ENCODE results near the gene SYNE4. TPM values are rescaled to one million over a fixed set of nuclear protein-coding genes. Genes with fewer than 3 reads are reported as not detected.

Gene SYNE4
- polyA plus RNA-seq, 1 of the 3 experiments (the other 2 are of a cell fraction): 0.48 TPM

DNA sequence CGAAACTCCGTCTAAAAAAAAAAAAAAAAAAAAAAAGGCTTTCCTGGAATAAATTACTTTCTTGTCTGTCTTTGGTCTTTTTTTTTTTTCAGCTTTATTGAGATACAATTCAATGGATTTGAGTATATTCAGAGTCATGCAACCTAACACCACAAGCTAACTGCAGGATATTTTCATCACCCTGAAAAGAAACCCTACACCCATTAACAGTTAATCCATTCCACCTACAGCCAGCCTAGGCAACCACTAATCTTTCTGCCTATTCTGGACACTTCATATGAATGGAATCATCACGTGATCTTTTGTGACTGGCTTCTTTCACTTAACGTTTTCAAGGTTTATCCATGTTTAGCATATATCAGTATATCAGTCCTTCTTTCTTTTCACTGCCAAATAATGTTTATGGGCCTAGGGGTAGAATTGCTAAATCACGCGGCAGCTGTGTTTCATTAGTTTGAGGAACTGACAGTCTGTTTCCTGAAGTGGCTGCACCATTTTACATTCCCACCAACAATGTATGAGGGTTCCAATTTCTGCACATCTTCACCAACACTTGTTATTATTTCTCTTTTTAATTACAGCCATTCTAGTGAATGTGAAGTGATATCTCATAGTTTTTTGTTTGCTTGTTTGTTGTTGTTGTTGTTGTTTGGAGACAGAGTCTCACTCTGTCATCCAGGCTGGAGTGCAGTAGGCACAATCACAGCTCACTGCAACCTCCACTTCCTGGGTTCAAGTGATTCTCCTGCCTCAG lies 52.6 kb downstream of the SYNE4 start:
- Histone ChIP-seq H3K9ac (no peak overlapping the region), H3K4me2 (no peak overlapping the region), H3K9me2 (no peaks in the 10 kb centered on the region), H3F3A (replicated peaks; ENCODE audit: insufficient read depth) (no peaks in the 10 kb centered on the region), H3K36me3 (replicated peaks in 1 of 2; ENCODE audit: control insufficient read depth in 1 of 2, insufficient read depth in 2 of 2, low read length in 1 of 2) (no peaks in the 10 kb centered on the region), H3K4me1 (ENCODE audit: control insufficient read depth in 1 of 2, insufficient read depth in 2 of 2, low read depth in 1 of 2, low read length in 1 of 2) (no peaks in the 10 kb centered on the region), H3K27ac (ENCODE audit: low read depth in 2 of 2, low read length in 1 of 2) (no peak overlapping the region), H3K27me3 (ENCODE audit: insufficient read depth) (peaks cover 36% of the 10 kb centered on the region), H3K9me3 (no peaks in the 10 kb centered on the region), H3K4me3 (ENCODE audit: low read depth in 2 of 2, low read length in 1 of 2) (no peak overlapping the region), H4K20me1 (ENCODE audit: insufficient read depth) (no peaks in the 10 kb centered on the region), H2AFZ (ENCODE audit: low read depth) (no peak overlapping the region), H3K79me2 (ENCODE audit: insufficient read depth) (no peaks in the 10 kb centered on the region)
- no peak for DNase-seq
- TF ChIP-seq SIN3A (IDR thresholded peaks at IDR 0.05; ENCODE audit: borderline replicate concordance, low read depth, low read length) (no peak), YY1 (IDR thresholded peaks at IDR 0.05; ENCODE audit: low read depth) (no peak), SMC3 (IDR thresholded peaks at IDR 0.05; ENCODE audit: low read depth, low read length) (no peak), RAD21 (IDR thresholded peaks at IDR 0.05; ENCODE audit: low read length) (no peak), MEF2A (IDR thresholded peaks at IDR 0.05; ENCODE audit: borderline replicate concordance, low read depth) (no peak), FOXJ3 (CRISPR knock-in tag; IDR thresholded peaks at IDR 0.05) (no peak), FOSL2 (IDR thresholded peaks at IDR 0.05; ENCODE audit: borderline replicate concordance, low read depth) (no peak), EZH2phosphoT487 (IDR thresholded peaks at IDR 0.05; ENCODE audit: borderline replicate concordance, low read depth) (no peak), NFIC (IDR thresholded peaks at IDR 0.05; ENCODE audit: borderline replicate concordance) (no peak), JUND (IDR thresholded peaks at IDR 0.05) (no peak), GATA2 (CRISPR knock-in tag; IDR thresholded peaks at IDR 0.05) (no peak), TEAD4 (IDR thresholded peaks at IDR 0.05; ENCODE audit: borderline replicate concordance, insufficient read depth) (no peak), RFX5 (IDR thresholded peaks at IDR 0.05; ENCODE audit: low read length) (no peak), TCF12 (IDR thresholded peaks at IDR 0.05) (no peak)
- TF ChIP-seq, protein P1, sequence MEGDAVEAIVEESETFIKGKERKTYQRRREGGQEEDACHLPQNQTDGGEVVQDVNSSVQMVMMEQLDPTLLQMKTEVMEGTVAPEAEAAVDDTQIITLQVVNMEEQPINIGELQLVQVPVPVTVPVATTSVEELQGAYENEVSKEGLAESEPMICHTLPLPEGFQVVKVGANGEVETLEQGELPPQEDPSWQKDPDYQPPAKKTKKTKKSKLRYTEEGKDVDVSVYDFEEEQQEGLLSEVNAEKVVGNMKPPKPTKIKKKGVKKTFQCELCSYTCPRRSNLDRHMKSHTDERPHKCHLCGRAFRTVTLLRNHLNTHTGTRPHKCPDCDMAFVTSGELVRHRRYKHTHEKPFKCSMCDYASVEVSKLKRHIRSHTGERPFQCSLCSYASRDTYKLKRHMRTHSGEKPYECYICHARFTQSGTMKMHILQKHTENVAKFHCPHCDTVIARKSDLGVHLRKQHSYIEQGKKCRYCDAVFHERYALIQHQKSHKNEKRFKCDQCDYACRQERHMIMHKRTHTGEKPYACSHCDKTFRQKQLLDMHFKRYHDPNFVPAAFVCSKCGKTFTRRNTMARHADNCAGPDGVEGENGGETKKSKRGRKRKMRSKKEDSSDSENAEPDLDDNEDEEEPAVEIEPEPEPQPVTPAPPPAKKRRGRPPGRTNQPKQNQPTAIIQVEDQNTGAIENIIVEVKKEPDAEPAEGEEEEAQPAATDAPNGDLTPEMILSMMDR (IDR thresholded peaks at IDR 0.05): no peak
- TF ChIP-seq, protein P2, sequence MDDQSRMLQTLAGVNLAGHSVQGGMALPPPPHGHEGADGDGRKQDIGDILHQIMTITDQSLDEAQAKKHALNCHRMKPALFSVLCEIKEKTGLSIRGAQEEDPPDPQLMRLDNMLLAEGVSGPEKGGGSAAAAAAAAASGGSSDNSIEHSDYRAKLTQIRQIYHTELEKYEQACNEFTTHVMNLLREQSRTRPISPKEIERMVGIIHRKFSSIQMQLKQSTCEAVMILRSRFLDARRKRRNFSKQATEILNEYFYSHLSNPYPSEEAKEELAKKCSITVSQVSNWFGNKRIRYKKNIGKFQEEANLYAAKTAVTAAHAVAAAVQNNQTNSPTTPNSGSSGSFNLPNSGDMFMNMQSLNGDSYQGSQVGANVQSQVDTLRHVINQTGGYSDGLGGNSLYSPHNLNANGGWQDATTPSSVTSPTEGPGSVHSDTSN (IDR thresholded peaks at IDR 0.05): no peak
- 39% methylated on average over 6 of the region's 6 CpGs for WGBS (ENCODE audit: low lambda C conversion rate)
- CTCF ChIA-PET: interaction anchor here (0.8 to 1.1 kb wide), 2 partner anchors 20 to 72 kb away, joined by 3 read pairs; no protein-coding TSS in a partner anchor
- POLR2A ChIA-PET: no interaction called here

Small RNAs within 50 kb of the gene (small RNA-seq; reads per million reads assigned to genes)
- gene AF038458.1: 0 reads per million in 7 experiments

Other genes with a start within 250 kb of the SYNE4 start
- gene ARHGAP33, start 233.2 kb downstream of the SYNE4 start, polyA plus RNA-seq (2012; rRNA removed): 6.5 and 7.8 TPM in 2 replicates
- not detected in 2 replicates for gene PRODH2, start 196.0 kb downstream of the SYNE4 start, polyA plus RNA-seq (2012; rRNA removed)
- not detected in 2 replicates for gene NPHS1, start 156.3 kb downstream of the SYNE4 start, polyA plus RNA-seq (2012; rRNA removed)
- gene KIRREL2, start 151.9 kb downstream of the SYNE4 start, polyA plus RNA-seq (2012; rRNA removed): 0.21 and 0.37 TPM in 2 replicates
- 31.8 and 66.7 TPM in 2 replicates for gene APLP1, start 140.2 kb downstream of the SYNE4 start, polyA plus RNA-seq (2012; rRNA removed)
- 5.5 and 11.4 TPM in 2 replicates for gene NFKBID, start 108.3 kb downstream of the SYNE4 start, polyA plus RNA-seq (2012; rRNA removed)
- 0.59 and 0.76 TPM in 2 replicates for gene HCST, start 106.3 kb downstream of the SYNE4 start, polyA plus RNA-seq (2012; rRNA removed)
- not detected in 2 replicates for gene TYROBP, start 100.5 kb downstream of the SYNE4 start, polyA plus RNA-seq (2012; rRNA removed)
- 2.1 and 5.4 TPM in 2 replicates for gene LRFN3, start 72.4 kb downstream of the SYNE4 start, polyA plus RNA-seq (2012; rRNA removed)
- 22.5 and 25.3 TPM in 2 replicates for gene SDHAF1, start 13.6 kb downstream of the SYNE4 start, polyA plus RNA-seq (2012; rRNA removed)
- gene ALKBH6, start 5.4 kb upstream of the SYNE4 start, polyA plus RNA-seq (2012; rRNA removed): 29.9 and 30.7 TPM in 2 replicates
- gene CLIP3, start 24.1 kb upstream of the SYNE4 start, polyA plus RNA-seq (2012; rRNA removed): 7.1 and 13.1 TPM in 2 replicates
- 6.2 and 6.3 TPM in 2 replicates for gene THAP8, start 45.5 kb upstream of the SYNE4 start, polyA plus RNA-seq (2012; rRNA removed)
- 5.0 and 5.3 TPM in 2 replicates for gene WDR62, start 46.1 kb upstream of the SYNE4 start, polyA plus RNA-seq (2012; rRNA removed)
- gene OVOL3, start 102.3 kb upstream of the SYNE4 start, polyA plus RNA-seq (2012; rRNA removed): 0.18 TPM in 1 of 2 replicates, not detected in the other
- gene POLR2I, start 106.1 kb upstream of the SYNE4 start, polyA plus RNA-seq (2012; rRNA removed): 54.8 and 140 TPM in 2 replicates
- gene TBCB, start 106.7 kb upstream of the SYNE4 start, polyA plus RNA-seq (2012; rRNA removed): 566 and 712 TPM in 2 replicates
- gene CAPNS1, start 131.3 kb upstream of the SYNE4 start, polyA plus RNA-seq (2012; rRNA removed): 999 and 1,027 TPM in 2 replicates
- gene COX7A1, start 143.6 kb upstream of the SYNE4 start, polyA plus RNA-seq (2012; rRNA removed): not detected in 2 replicates
- gene ZNF565, start 205.9 kb upstream of the SYNE4 start, polyA plus RNA-seq (2012; rRNA removed): 1.5 and 1.9 TPM in 2 replicates
- 25.4 and 35.8 TPM in 2 replicates for gene ZNF146, start 206.3 kb upstream of the SYNE4 start, polyA plus RNA-seq (2012; rRNA removed)